Measurements from ENCODE around the gene HCCS. TPM values are rescaled to one million over a fixed set of nuclear protein-coding genes. Genes with fewer than 3 reads are reported as not detected.

Gene HCCS
- total RNA-seq, 1 donor from 2014 or later = 27.9 TPM

DNA sequence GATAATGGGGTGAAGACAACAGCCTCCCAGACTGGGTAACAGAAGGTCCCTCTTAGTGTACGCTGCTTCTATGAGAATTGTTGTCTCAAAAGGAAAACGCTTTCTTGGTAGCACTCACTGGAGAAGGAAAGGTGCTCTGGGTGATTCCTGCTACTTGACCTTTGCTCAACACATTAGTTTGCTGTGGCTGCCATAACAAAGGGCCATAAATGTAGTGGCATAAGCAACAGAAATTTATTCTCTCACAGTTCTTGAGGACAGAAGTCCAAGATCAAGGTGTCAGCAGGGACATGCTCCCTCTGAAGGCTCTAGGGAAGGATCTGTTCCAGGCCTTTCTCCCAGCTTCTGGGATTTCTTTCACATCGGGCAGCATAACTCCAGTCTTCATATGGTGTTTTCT lies 19.0 kb downstream of the HCCS start:
- DNase-seq (ENCODE audit: extremely low spot score, unreplicated experiment) = no peak
- Mint-ChIP-seq H3K4me3 (ENCODE audit: unreplicated experiment) (no peak overlapping the region), H3K27ac (ENCODE audit: unreplicated experiment) (no peak overlapping the region), H3K4me1 (ENCODE audit: unreplicated experiment) (peaks cover 10% of the 10 kb centered on the region), H3K27me3 (ENCODE audit: unreplicated experiment) (no peaks in the 10 kb centered on the region), H3K36me3 (ENCODE audit: unreplicated experiment) (no peaks in the 10 kb centered on the region), H3K9me3 (ENCODE audit: unreplicated experiment) (peaks cover 4% of the 10 kb centered on the region)
- no peak for TF ChIP-seq CTCF (IDR thresholded peaks at IDR 0.05)

DNA sequence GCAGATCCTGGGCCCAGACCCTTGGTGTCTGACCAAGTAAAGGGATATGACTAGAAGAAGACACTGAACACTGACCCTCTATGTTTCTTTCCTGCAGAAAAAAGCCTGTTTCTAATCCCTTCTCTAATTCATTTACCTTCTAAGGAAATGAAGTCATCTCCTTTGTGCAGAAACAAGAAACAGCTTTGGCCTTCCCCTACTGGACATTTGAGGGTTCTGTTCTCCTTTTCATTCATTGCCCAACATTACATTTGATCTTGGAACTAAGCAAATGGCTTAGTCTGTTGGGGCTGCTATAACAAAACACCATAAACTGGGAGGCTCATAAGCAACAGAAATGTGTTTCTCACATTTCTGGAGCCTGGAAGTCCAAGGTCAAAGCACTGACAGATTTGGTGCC lies 20.0 kb downstream of the HCCS start:
- no peak overlapping the region for H3K27ac Mint-ChIP-seq (ENCODE audit: unreplicated experiment)
- H3K9me3 Mint-ChIP-seq (ENCODE audit: unreplicated experiment) = peaks cover 4% of the 10 kb centered on the region
- H3K27me3 Mint-ChIP-seq (ENCODE audit: unreplicated experiment) = no peaks in the 10 kb centered on the region
- peaks cover 10% of the 10 kb centered on the region for H3K4me1 Mint-ChIP-seq (ENCODE audit: unreplicated experiment)
- TF ChIP-seq CTCF (IDR thresholded peaks at IDR 0.05) = no peak
- no peak for DNase-seq (ENCODE audit: extremely low spot score, unreplicated experiment)
- H3K4me3 Mint-ChIP-seq (ENCODE audit: unreplicated experiment) = no peak overlapping the region
- H3K36me3 Mint-ChIP-seq (ENCODE audit: unreplicated experiment) = no peaks in the 10 kb centered on the region

- DNase-seq (ENCODE audit: extremely low spot score, unreplicated experiment) = no peak
- no peaks in the 10 kb centered on the region for H3K27me3 Mint-ChIP-seq (ENCODE audit: unreplicated experiment)
- no peaks in the 10 kb centered on the region for H3K4me1 Mint-ChIP-seq (ENCODE audit: unreplicated experiment)
- no peak overlapping the region for H3K4me3 Mint-ChIP-seq (ENCODE audit: unreplicated experiment)
- no peaks in the 10 kb centered on the region for H3K36me3 Mint-ChIP-seq (ENCODE audit: unreplicated experiment)
- H3K9me3 Mint-ChIP-seq (ENCODE audit: unreplicated experiment) = no peaks in the 10 kb centered on the region
- H3K27ac Mint-ChIP-seq (ENCODE audit: unreplicated experiment) = no peak overlapping the region
- no peak for TF ChIP-seq CTCF (IDR thresholded peaks at IDR 0.05)
Measured at GRCh38 chrX:11135564-11136185, 24.5 kb downstream of the HCCS start.

- DNase-seq (ENCODE audit: extremely low spot score, unreplicated experiment) = no peak
- TF ChIP-seq CTCF (IDR thresholded peaks at IDR 0.05) = peak; percentile 70
- Mint-ChIP-seq H3K27ac (ENCODE audit: unreplicated experiment) (no peak overlapping the region), H3K9me3 (ENCODE audit: unreplicated experiment) (no peaks in the 10 kb centered on the region), H3K36me3 (ENCODE audit: unreplicated experiment) (no peaks in the 10 kb centered on the region), H3K4me1 (ENCODE audit: unreplicated experiment) (no peaks in the 10 kb centered on the region), H3K27me3 (ENCODE audit: unreplicated experiment) (no peaks in the 10 kb centered on the region), H3K4me3 (ENCODE audit: unreplicated experiment) (no peak overlapping the region)
Measured at GRCh38 chrX:11137543-11138139, 26.5 kb downstream of the HCCS start.

- H3K9me3 Mint-ChIP-seq (ENCODE audit: unreplicated experiment) = no peaks in the 10 kb centered on the region
- no peaks in the 10 kb centered on the region for H3K36me3 Mint-ChIP-seq (ENCODE audit: unreplicated experiment)
- no peaks in the 10 kb centered on the region for H3K27me3 Mint-ChIP-seq (ENCODE audit: unreplicated experiment)
- DNase-seq (ENCODE audit: extremely low spot score, unreplicated experiment) = no peak
- H3K4me1 Mint-ChIP-seq (ENCODE audit: unreplicated experiment) = no peaks in the 10 kb centered on the region
- no peak for TF ChIP-seq CTCF (IDR thresholded peaks at IDR 0.05)
- no peak overlapping the region for H3K27ac Mint-ChIP-seq (ENCODE audit: unreplicated experiment)
- no peak overlapping the region for H3K4me3 Mint-ChIP-seq (ENCODE audit: unreplicated experiment)
Measured at GRCh38 chrX:11138498-11139390, 27.6 kb downstream of the HCCS start.
